Astrocyte (in vitro differentiated cells and primary cell): ENCODE data around the gene SLC45A3. TPM values are rescaled to one million over a fixed set of nuclear protein-coding genes. Genes with fewer than 3 reads are reported as not detected.

Source experiments
- DNase-seq: peaks from one replicate; pipeline ENCODE4 v3.0.0-alpha.2; 2010; ENCODE audit warnings: low read depth
- FAIRE-seq: peaks from 2 replicates; lab custom pipeline; 2011; peaks lifted over from hg19 to GRCh38; lab: Jason Lieb, UNC
- H2AFZ ChIP-seq: 2 replicates; pipeline ENCODE4 v1.6.0; 2012; ENCODE audit warnings: low read depth, low read length, inconsistent platforms
- H3K27ac ChIP-seq: 2 replicates; pipeline ENCODE4 v1.5.1; 2011; ENCODE audit warnings: low read depth, low read length, inconsistent platforms
- H3K27me3 ChIP-seq: 2 replicates; pipeline ENCODE4 v1.6.0; 2011; ENCODE audit warnings: low read length, inconsistent platforms; ENCODE audit not compliant: insufficient read depth
- H3K36me3 ChIP-seq: 2 replicates; pipeline ENCODE4 v1.5.1; 2011; ENCODE audit warnings: low read length, inconsistent platforms; ENCODE audit not compliant: insufficient read depth
- H3K4me1 ChIP-seq: 2 replicates; pipeline ENCODE4 v1.5.1; 2011; ENCODE audit warnings: low read length, inconsistent platforms; ENCODE audit not compliant: insufficient read depth
- H3K4me2 ChIP-seq: 2 replicates; pipeline ENCODE4 v1.6.0; 2012; ENCODE audit warnings: low read length, inconsistent platforms
- H3K4me3 ChIP-seq: 2 replicates; pipeline ENCODE4 v1.5.1; 2011; ENCODE audit warnings: low read depth, mild to moderate bottlenecking, low read length, inconsistent platforms; ENCODE audit not compliant: insufficient read depth
- H3K79me2 ChIP-seq: 2 replicates; pipeline ENCODE4 v1.6.0; 2012; ENCODE audit warnings: mild to moderate bottlenecking, low read length, inconsistent platforms; ENCODE audit not compliant: insufficient read depth
- H3K9ac ChIP-seq: 2 replicates; pipeline ENCODE4 v1.6.0; 2012; ENCODE audit warnings: mild to moderate bottlenecking, low read length, inconsistent platforms
- H3K9me3 ChIP-seq: 2 replicates; pipeline ENCODE4 v1.5.1; 2012; ENCODE audit warnings: low read depth, mild to moderate bottlenecking, low read length, inconsistent platforms; ENCODE audit not compliant: insufficient read depth
- H4K20me1 ChIP-seq: 2 replicates; pipeline ENCODE4 v1.6.0; 2012; ENCODE audit warnings: low read length, inconsistent platforms; ENCODE audit not compliant: insufficient read depth
- H3K27ac Mint-ChIP-seq: one replicate; pipeline ENCODE4 v1.8.0; 2021; ENCODE audit warnings: mild to moderate bottlenecking, mixed read lengths; ENCODE audit not compliant: unreplicated experiment
- H3K27me3 Mint-ChIP-seq: one replicate; pipeline ENCODE4 v1.8.0; 2021; ENCODE audit warnings: low read depth, mixed read lengths; ENCODE audit not compliant: unreplicated experiment
- H3K36me3 Mint-ChIP-seq: one replicate; pipeline ENCODE4 v1.8.0; 2021; ENCODE audit warnings: low read depth, mixed read lengths; ENCODE audit not compliant: unreplicated experiment
- H3K4me1 Mint-ChIP-seq: one replicate; pipeline ENCODE4 v1.8.0; 2021; ENCODE audit warnings: low read depth, mixed read lengths; ENCODE audit not compliant: unreplicated experiment
- H3K4me3 Mint-ChIP-seq: one replicate; pipeline ENCODE4 v1.8.0; 2021; ENCODE audit warnings: mild to moderate bottlenecking, moderate library complexity, mixed read lengths; ENCODE audit not compliant: unreplicated experiment
- H3K9me3 Mint-ChIP-seq: one replicate; pipeline ENCODE4 v1.8.0; 2021; ENCODE audit warnings: mild to moderate bottlenecking, mixed read lengths; ENCODE audit not compliant: unreplicated experiment
- EZH2 ChIP-seq: IDR thresholded peaks from 2 replicates; pipeline ENCODE4 v1.6.1; 2012; ENCODE audit warnings: mild to moderate bottlenecking, low read length, inconsistent platforms; ENCODE audit not compliant: insufficient read depth
- total RNA-seq: library from RNA; stranded (reverse); gene quantifications from 2 replicates; pipeline ENCODE4 v1.2.1, GENCODE V29; 2021
- TF ChIP-seq, protein P1 (sequence below): IDR thresholded peaks from 2 replicates; pipeline ENCODE4 v1.5.1; 2011; ENCODE audit warnings: low read depth, mild to moderate bottlenecking, inconsistent platforms, low read length, moderate library complexity; ENCODE audit not compliant: insufficient read depth

SLC45A3 gene
- total RNA-seq, 1 donor from 2014 or later = 7.1 TPM

- FAIRE-seq = no peak
- Mint-ChIP-seq H3K9me3 (no peaks in the 10 kb centered on the region), H3K4me1 (peaks cover 7% of the 10 kb centered on the region), H3K27me3 (peaks cover 10% of the 10 kb centered on the region), H3K4me3 (no peak overlapping the region), H3K36me3 (no peaks in the 10 kb centered on the region), H3K27ac (no peak overlapping the region)
- no peak for DNase-seq
- Histone ChIP-seq H3K4me2 (no peak overlapping the region), H3K4me3 (no peak overlapping the region), H3K36me3 (no peaks in the 10 kb centered on the region), H3K9me3 (no peaks in the 10 kb centered on the region), H3K4me1 (no peaks in the 10 kb centered on the region), H2AFZ (no peak overlapping the region), H3K27me3 (no peaks in the 10 kb centered on the region), H3K27ac (no peak overlapping the region), H4K20me1 (no peaks in the 10 kb centered on the region), H3K79me2 (no peaks in the 10 kb centered on the region), H3K9ac (no peak overlapping the region)
- TF ChIP-seq EZH2 = no peak
- TF ChIP-seq, protein P1, sequence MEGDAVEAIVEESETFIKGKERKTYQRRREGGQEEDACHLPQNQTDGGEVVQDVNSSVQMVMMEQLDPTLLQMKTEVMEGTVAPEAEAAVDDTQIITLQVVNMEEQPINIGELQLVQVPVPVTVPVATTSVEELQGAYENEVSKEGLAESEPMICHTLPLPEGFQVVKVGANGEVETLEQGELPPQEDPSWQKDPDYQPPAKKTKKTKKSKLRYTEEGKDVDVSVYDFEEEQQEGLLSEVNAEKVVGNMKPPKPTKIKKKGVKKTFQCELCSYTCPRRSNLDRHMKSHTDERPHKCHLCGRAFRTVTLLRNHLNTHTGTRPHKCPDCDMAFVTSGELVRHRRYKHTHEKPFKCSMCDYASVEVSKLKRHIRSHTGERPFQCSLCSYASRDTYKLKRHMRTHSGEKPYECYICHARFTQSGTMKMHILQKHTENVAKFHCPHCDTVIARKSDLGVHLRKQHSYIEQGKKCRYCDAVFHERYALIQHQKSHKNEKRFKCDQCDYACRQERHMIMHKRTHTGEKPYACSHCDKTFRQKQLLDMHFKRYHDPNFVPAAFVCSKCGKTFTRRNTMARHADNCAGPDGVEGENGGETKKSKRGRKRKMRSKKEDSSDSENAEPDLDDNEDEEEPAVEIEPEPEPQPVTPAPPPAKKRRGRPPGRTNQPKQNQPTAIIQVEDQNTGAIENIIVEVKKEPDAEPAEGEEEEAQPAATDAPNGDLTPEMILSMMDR = no peak
Observed at GRCh38 chr1:205690122-205690756, 9.9 kb upstream of the SLC45A3 start.

DNA sequence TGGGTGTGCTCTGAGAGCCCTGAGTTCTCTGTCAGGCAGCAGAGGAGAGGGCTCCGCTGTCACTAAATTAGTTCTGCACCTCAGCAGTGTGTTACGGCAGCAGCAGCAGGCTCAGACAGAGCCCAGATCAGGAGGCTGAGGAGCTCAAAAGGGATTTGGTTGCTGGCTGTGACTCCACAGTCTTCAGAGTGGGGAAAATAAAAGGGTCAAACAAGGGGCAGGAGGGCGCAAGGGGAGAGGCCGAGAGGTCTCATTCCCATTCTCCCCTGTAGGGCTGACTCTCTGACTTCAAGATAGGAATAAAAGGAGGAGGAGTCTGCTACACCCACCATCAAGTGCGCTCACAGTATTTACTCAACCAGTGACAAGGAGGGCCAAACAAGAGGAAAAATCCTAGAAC, 9.2 kb upstream of the SLC45A3 start:
- H3K4me3 Mint-ChIP-seq = peak overlapping the region; percentile 14
- H3K4me1 Mint-ChIP-seq = peaks cover 7% of the 10 kb centered on the region
- Histone ChIP-seq H3K4me1 (no peaks in the 10 kb centered on the region), H3K79me2 (no peaks in the 10 kb centered on the region), H2AFZ (no peak overlapping the region), H3K27me3 (no peaks in the 10 kb centered on the region), H3K9me3 (no peaks in the 10 kb centered on the region), H3K27ac (no peak overlapping the region), H3K4me3 (no peak overlapping the region), H3K9ac (no peak overlapping the region), H4K20me1 (no peaks in the 10 kb centered on the region), H3K4me2 (no peak overlapping the region), H3K36me3 (no peaks in the 10 kb centered on the region)
- DNase-seq (no peak), FAIRE-seq (no peak)
- no peak overlapping the region for H3K27ac Mint-ChIP-seq
- peaks cover 10% of the 10 kb centered on the region for H3K27me3 Mint-ChIP-seq
- TF ChIP-seq, protein P1 = no peak
- no peak for TF ChIP-seq EZH2
- H3K36me3 Mint-ChIP-seq = no peaks in the 10 kb centered on the region
- no peaks in the 10 kb centered on the region for H3K9me3 Mint-ChIP-seq
